ENCODE results near the gene AATK. TPM values are rescaled to one million over a fixed set of nuclear protein-coding genes. Genes with fewer than 3 reads are reported as not detected.

Gene AATK
- total and polyA plus RNA-seq, 9 of the 15 experiments (the other 6 are each of a cell fraction or from before 2014, with no cell fraction given), result 0.11 to 0.55 (median 0.38) TPM; not detected in 5

DNA sequence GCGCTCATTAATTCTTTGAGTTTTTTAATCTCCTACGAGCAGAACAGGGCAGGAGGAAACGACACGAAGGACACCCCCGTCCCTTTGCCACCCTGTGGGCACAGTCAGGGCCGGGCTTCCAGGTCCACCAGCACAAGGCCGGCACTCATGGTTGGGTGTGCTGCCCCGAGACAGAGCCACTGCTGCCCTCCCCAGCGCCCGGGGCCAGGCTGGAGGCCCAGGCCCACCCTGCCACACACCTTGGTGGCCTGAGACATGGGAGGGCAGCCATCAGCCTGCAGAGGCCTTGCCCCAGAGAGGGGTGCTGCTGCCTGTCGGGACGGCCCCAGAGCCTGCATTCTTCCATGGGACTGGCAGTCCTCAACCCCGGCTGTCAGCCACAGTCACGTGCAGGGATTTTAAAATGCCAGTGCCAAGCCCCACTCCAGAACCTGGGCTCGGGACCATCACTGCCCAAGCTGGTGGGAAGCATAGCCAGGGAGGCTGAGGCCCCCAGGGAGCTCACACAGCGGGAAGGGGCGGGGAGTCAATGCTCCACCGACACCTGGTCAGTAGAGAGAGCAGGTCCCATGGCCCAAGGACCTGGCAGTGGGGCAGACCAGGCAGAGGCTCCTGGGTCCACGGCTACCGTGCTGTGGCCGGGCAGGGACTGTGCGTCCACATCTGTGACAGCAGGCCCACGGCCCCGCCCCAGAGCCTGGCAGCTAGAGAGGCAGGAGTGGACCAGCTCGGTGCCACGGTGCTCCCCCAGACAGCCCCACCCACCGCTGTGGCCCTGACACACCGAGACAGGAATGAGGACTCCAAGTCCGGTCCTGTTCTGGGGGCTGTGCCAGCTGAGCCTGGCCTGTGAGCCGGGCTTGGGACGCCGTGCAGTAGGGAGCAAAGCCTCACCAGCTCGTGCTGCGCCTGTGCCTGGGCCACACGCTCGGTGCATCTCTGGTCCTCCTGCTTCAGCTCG lies 29.2 kb upstream of the AATK start:
- H3K4me2 ChIP-seq (ENCODE audit: insufficient read depth, low read length), result no peak overlapping the region
- H3K4me3 ChIP-seq, result no peak overlapping the region
- no peak for DNase-seq (ENCODE audit: extremely low read depth in 1 of 4, low spot score in 3 of 4)
- peaks cover 10 to 63% of the 10 kb centered on the region in 2 experiments for H3K4me1 ChIP-seq (replicated peaks in 1 of 2; ENCODE audit: control insufficient read depth in 2 of 2, insufficient read depth in 2 of 2, low read length in 2 of 2)
- ChIA-PET POLR2A (interaction anchor here (1.3 kb wide), 1 partner anchor 8 kb away, joined by 5 read pairs; no protein-coding TSS in a partner anchor), CTCF (ENCODE audit: low intra/inter-chr PET ratio) (no interaction called here)
- no peaks in the 10 kb centered on the region for H4K20me1 ChIP-seq (replicated peaks; ENCODE audit: control insufficient read depth, insufficient read depth, low read length)
- H2AFZ ChIP-seq (ENCODE audit: low read depth, low read length), result no peak overlapping the region
- no peak overlapping the region for H3K27ac ChIP-seq (ENCODE audit: extremely low read depth, low read depth, low read length)
- no TSS peak for BruUV-seq (replicated peaks)
- H3K9ac ChIP-seq (ENCODE audit: insufficient read depth in 1 of 2, low read depth in 2 of 2, low read length in 2 of 2), result no peak overlapping the region; a peak in 1 of 4 replicates
- no peaks in the 10 kb centered on the region for H3K79me2 ChIP-seq (ENCODE audit: control insufficient read depth, insufficient read depth, low read length)
- TF ChIP-seq PHTF2 (CRISPR knock-in tag; IDR thresholded peaks at IDR 0.05), result no peak
- no peak for TF ChIP-seq RERE (CRISPR knock-in tag; IDR thresholded peaks at IDR 0.05; ENCODE audit: borderline replicate concordance)
- TF ChIP-seq HCFC1 (IDR thresholded peaks at IDR 0.05; ENCODE audit: low read depth, low read length), result no peak
- TF ChIP-seq ZNF512 (tag; IDR thresholded peaks at IDR 0.05), result no peak
- no peak for TF ChIP-seq STAT5A (IDR thresholded peaks at IDR 0.05; ENCODE audit: borderline replicate concordance, low read length)
- no peak for TF ChIP-seq NR2C1 (IDR thresholded peaks at IDR 0.05)
- TF ChIP-seq NR2C1 (tag; IDR thresholded peaks at IDR 0.05), result no peak
- TF ChIP-seq HNRNPUL1 (IDR thresholded peaks at IDR 0.05; ENCODE audit: low read length), result no peak
- no peak for TF ChIP-seq MCM7 (IDR thresholded peaks at IDR 0.05)
- no peak for TF ChIP-seq SIN3A (IDR thresholded peaks at IDR 0.05; ENCODE audit: borderline replicate concordance in 2 of 2, control insufficient read depth in 1 of 2, low read depth in 2 of 2, low read length in 2 of 2)
- TF ChIP-seq FIP1L1 (IDR thresholded peaks at IDR 0.05; ENCODE audit: low read depth, low read length, poor library complexity, severe bottlenecking), result no peak
- in situ Hi-C loops (cut with MboI), result no loop called here
- no peaks in the 10 kb centered on the region for H3K9me3 ChIP-seq (replicated peaks; ENCODE audit: control insufficient read depth, insufficient read depth, low read depth, low read length)
- peaks cover 4% of the 10 kb centered on the region; the same call in 1 of the 3 replicates for H3K36me3 ChIP-seq (ENCODE audit: control insufficient read depth, insufficient read depth, low read length)
- WGBS (ENCODE audit: insufficient coverage, low coverage, missing lambda C conversion rate), result 84% methylated on average over 27 of the region's 37 CpGs
- H3K9me1 ChIP-seq (ENCODE audit: control insufficient read depth, insufficient read depth, low read length), result no peaks in the 10 kb centered on the region
- no peaks in the 10 kb centered on the region for H3K27me3 ChIP-seq (ENCODE audit: control insufficient read depth in 2 of 2, insufficient read depth in 2 of 2, low read length in 2 of 2)
- no peak for FAIRE-seq
- intact Hi-C loops (cut with micrococcal nuclease), result no loop called here
- no peak for ATAC-seq
